Activated T-helper 2 cell treated with anti-CD3 and anti-CD28 coated beads, Interferon-gamma antibody, Interleukin-2, Interleukin-4, amounts not matched to agents 10 μg/mL and 5 μg/mL and 100 μg/mL, durations not matched to agents 14 hours and 24 hours and 36 hours (primary cell): ENCODE results near the gene EDA. TPM values are rescaled to one million over a fixed set of nuclear protein-coding genes. Genes with fewer than 3 reads are reported as not detected.

ENCODE experiments used
- DNase-seq: peaks from one replicate; pipeline ENCODE4 v3.0.0; 2021; ENCODE audit warnings: low spot score
- H3K27ac Mint-ChIP-seq: one replicate; pipeline ENCODE4 v1.8.0; 2021; ENCODE audit warnings: mixed read lengths
- H3K27me3 Mint-ChIP-seq: one replicate; pipeline ENCODE4 v1.8.0; 2021; ENCODE audit warnings: low read depth, mixed read lengths
- H3K36me3 Mint-ChIP-seq: one replicate; pipeline ENCODE4 v1.8.0; 2021; ENCODE audit warnings: low read depth, mixed read lengths
- H3K4me1 Mint-ChIP-seq: one replicate; pipeline ENCODE4 v1.8.0; 2021; ENCODE audit warnings: low read depth, mixed read lengths
- H3K4me3 Mint-ChIP-seq: one replicate; pipeline ENCODE4 v1.8.0; 2021; ENCODE audit warnings: low read depth, mild to moderate bottlenecking, moderate library complexity, mixed read lengths
- H3K9me3 Mint-ChIP-seq: one replicate; pipeline ENCODE4 v1.8.0; 2021; ENCODE audit warnings: mixed read lengths
- intact Hi-C: fragments of 100-400 bp; cut with micrococcal nuclease; formaldehyde crosslinking; loops from one replicate; pipeline ENCODE4 v1.15.1; 2023
- total RNA-seq: library from RNA; stranded (reverse); gene quantifications from 2 replicates; pipeline ENCODE4 v1.2.3, GENCODE V29; 2022

EDA gene
- total RNA-seq, 1 donor from 2014 or later: 0.57 TPM

- Mint-ChIP-seq H3K36me3 (no peaks in the 10 kb centered on the region), H3K4me1 (no peaks in the 10 kb centered on the region), H3K27ac (no peak overlapping the region), H3K9me3 (no peaks in the 10 kb centered on the region), H3K4me3 (no peak overlapping the region), H3K27me3 (no peaks in the 10 kb centered on the region)
- DNase-seq: no peak
- intact Hi-C loops: no loop called here
These were observed 284.6 kb downstream of the EDA start for GRCh38 chrX:69900491-69900890.

DNA sequence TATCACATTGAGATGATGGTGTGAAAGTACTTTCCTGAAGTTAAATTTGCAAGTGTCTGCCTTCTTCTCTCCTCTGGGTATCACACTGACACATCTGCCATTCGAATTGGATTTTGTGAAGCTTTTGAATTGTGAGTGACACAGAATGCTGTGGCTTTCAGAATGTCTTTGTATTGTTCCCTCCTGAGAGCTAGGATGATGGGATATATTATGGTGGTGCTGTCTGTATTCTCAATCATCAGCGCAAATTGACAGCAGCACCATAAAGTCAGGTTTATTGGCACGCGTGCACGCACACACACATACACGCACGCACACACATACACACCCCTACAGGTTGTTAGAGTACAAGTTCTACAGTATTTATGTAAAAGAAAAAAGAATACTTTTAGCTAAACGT is 290.5 kb downstream of the EDA start:
- no peak for DNase-seq
- Mint-ChIP-seq H3K4me3 (no peak overlapping the region), H3K27me3 (no peaks in the 10 kb centered on the region), H3K4me1 (no peaks in the 10 kb centered on the region), H3K27ac (no peak overlapping the region), H3K9me3 (no peaks in the 10 kb centered on the region), H3K36me3 (no peaks in the 10 kb centered on the region)
- intact Hi-C loops: no loop called here

DNA sequence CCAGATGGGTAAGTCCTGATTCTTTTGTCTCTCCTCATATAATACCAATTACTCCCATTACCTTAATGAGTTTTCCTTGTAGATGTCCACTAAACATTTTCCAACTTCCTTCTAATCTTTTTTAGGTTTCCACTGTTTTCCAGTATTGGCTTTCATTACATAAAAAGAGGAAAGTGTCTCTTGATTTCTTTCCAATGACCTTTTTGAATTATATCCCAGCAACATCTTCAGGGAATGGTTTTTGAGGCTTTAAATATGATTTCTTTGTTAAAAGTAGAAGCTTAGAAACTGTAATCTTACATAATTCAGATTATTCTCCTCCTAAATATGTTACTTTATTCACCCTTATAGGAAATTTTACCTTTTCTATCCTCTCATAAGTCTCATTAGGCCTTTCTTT is 298.9 kb downstream of the EDA start:
- Mint-ChIP-seq H3K4me3 (no peak overlapping the region), H3K27ac (no peak overlapping the region), H3K9me3 (no peaks in the 10 kb centered on the region), H3K36me3 (no peaks in the 10 kb centered on the region), H3K27me3 (no peaks in the 10 kb centered on the region), H3K4me1 (no peaks in the 10 kb centered on the region)
- DNase-seq: no peak
- intact Hi-C loops: no loop called here

DNA sequence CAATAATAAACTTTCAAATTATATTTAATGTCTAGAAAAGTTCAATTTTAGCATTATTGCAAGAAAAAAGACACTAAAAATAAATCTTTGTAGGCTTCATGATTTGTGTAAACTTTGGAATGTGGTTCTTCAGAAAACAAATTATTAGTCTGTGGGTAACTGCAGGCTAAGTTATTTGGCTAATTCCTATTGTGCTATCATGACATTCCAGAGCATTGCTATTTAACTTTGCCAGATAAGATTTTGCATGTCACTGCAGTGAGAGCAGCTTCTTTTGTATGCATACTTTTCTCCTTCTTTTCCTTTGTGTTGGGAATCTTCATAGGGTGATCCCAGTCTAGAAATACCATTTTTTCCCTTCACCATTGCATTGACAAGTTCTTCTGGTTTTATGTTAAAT is 303.8 kb downstream of the EDA start:
- H3K4me3 Mint-ChIP-seq: no peak overlapping the region
- no peak overlapping the region for H3K27ac Mint-ChIP-seq
- no peaks in the 10 kb centered on the region for H3K36me3 Mint-ChIP-seq
- intact Hi-C loops: no loop called here
- no peaks in the 10 kb centered on the region for H3K27me3 Mint-ChIP-seq
- no peaks in the 10 kb centered on the region for H3K4me1 Mint-ChIP-seq
- no peak for DNase-seq
- H3K9me3 Mint-ChIP-seq: no peaks in the 10 kb centered on the region

DNA sequence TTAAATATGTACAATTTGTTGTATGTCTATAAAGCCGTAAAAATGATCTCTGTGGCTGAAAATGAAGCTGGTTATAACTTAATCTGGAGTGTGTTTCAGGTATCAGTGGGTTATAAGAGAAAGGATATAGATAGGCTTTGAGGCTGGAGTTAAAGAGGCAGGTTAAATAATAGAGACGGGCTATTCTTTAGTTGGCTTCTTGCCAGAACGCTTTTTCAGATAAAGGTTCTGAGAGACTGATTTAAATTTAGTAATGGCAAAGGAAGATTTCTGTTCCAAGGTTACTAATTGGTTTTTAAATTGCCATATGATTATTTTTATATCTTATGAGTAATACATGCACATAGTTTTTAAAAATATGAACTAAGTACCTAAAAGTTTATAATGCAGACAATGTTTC is 316.4 kb downstream of the EDA start:
- H3K4me1 Mint-ChIP-seq: no peaks in the 10 kb centered on the region
- no peaks in the 10 kb centered on the region for H3K36me3 Mint-ChIP-seq
- no peak overlapping the region for H3K27ac Mint-ChIP-seq
- no peak overlapping the region for H3K4me3 Mint-ChIP-seq
- no peak for DNase-seq
- intact Hi-C loops: no loop called here
- H3K27me3 Mint-ChIP-seq: no peaks in the 10 kb centered on the region
- no peaks in the 10 kb centered on the region for H3K9me3 Mint-ChIP-seq

DNA sequence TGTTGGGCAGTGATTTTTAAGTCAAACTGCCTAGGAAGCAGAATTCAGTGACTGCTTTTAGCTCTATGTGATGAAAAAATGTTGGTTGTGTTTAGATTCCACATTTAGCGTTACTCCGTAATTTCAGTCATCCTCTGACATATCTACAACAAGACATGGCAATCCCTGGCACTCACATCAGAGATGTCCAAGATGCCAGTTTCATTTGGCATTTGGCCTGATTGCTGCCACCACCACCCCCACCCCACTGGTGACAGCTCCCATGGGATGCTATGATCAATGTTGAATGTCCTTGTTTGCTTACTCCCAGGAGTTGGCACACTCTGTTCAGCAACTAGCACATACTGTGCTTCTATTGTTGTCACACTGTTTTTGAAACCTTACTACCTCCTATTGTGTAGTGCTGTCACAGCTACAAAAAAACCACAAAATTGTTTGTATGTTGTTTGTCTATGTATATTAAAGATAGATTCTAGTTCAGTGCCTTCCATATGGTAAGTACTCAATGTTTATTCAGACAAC is 332.4 kb downstream of the EDA start:
- DNase-seq: no peak
- Mint-ChIP-seq H3K4me3 (no peak overlapping the region), H3K4me1 (no peaks in the 10 kb centered on the region), H3K27ac (no peak overlapping the region), H3K36me3 (no peaks in the 10 kb centered on the region), H3K9me3 (no peaks in the 10 kb centered on the region), H3K27me3 (no peaks in the 10 kb centered on the region)
- intact Hi-C loops: no loop called here

DNA sequence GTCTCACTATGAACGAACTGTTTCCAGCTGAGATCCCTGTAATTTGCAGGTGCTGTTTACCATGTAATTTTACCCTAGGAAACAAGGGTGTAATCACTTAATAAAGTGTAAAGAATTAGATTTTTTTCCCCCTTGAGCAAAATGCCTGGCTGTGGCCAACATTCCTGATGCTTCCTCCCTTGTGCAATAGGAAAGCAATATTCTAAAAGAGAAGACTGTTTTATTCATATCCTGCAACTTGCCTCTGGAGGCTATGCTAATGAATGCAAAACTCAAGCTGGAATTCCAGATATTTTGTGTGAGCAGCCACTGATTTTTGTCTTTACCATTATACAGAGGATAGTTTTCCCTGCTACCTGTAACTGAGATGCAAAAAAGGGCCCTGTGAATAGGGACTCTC is 335.8 kb downstream of the EDA start:
- Mint-ChIP-seq H3K27ac (no peak overlapping the region), H3K4me1 (no peaks in the 10 kb centered on the region), H3K36me3 (no peaks in the 10 kb centered on the region), H3K4me3 (no peak overlapping the region), H3K27me3 (no peaks in the 10 kb centered on the region), H3K9me3 (no peaks in the 10 kb centered on the region)
- intact Hi-C loops: no loop called here
- DNase-seq: no peak

- no peak overlapping the region for H3K4me3 Mint-ChIP-seq
- DNase-seq: no peak
- H3K27me3 Mint-ChIP-seq: no peaks in the 10 kb centered on the region
- no peaks in the 10 kb centered on the region for H3K4me1 Mint-ChIP-seq
- no peaks in the 10 kb centered on the region for H3K9me3 Mint-ChIP-seq
- H3K27ac Mint-ChIP-seq: no peak overlapping the region
- intact Hi-C loops: no loop called here
- no peaks in the 10 kb centered on the region for H3K36me3 Mint-ChIP-seq
These were observed 343.8 kb downstream of the EDA start for GRCh38 chrX:69959712-69960111.

DNA sequence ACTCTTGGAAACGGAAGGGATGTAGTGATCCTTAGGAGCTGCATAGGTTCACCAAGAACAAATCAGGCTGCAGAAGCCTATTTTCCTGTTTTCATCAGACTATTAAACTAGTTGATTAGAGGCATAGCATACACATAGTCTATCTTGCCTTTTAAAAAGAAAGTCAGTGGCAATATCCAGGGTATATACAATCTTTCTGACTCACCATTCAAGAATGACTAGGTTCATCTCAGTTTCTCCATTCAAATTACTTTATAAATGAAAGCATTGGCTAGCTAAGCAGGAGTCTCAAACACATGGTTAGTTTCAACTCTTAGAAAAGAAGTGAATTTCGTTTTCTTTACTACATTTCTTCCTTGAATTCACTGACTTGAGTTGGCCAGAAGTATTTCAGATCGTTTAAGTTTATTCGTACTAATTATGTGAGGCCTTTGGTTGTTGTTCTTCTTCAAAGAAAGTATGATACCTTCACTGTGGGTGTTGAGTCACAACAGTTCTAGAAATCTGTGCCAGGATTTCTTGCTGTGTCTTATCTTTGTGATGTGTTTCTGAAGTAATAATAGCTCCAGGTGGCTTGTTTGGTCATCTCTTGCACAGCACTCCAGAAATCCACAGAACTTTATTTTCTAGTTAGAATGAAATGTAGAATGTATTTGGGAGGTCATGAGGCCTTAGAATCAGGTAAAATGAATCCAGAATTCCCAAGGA is 345.6 kb downstream of the EDA start:
- H3K4me1 Mint-ChIP-seq: no peaks in the 10 kb centered on the region
- no peaks in the 10 kb centered on the region for H3K36me3 Mint-ChIP-seq
- DNase-seq: no peak
- no peaks in the 10 kb centered on the region for H3K27me3 Mint-ChIP-seq
- no peak overlapping the region for H3K4me3 Mint-ChIP-seq
- intact Hi-C loops: no loop called here
- H3K9me3 Mint-ChIP-seq: no peaks in the 10 kb centered on the region
- no peak overlapping the region for H3K27ac Mint-ChIP-seq

DNA sequence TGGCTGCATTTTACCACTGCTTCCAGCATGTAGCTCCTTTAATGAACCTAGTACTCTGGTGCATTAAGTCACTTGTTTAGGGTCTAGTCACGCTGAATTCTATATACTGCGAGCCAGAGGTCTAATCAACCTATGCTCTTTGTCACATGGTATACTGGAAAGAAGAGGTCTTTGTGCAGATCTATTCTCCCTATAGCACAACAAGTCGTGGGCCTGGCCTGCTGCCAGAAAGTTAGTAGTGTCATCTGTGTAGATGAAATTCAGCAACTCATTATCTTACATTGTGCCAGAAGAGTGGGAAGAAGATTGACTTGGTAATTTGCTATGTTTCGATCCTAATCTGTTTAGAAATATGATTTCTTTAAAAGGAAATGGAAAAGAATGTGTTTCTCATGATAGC is 353.0 kb downstream of the EDA start:
- Mint-ChIP-seq H3K36me3 (no peaks in the 10 kb centered on the region), H3K27me3 (no peaks in the 10 kb centered on the region), H3K9me3 (no peaks in the 10 kb centered on the region), H3K4me3 (no peak overlapping the region), H3K27ac (no peak overlapping the region), H3K4me1 (no peaks in the 10 kb centered on the region)
- intact Hi-C loops: no loop called here
- no peak for DNase-seq

- Mint-ChIP-seq H3K9me3 (no peaks in the 10 kb centered on the region), H3K4me3 (no peak overlapping the region), H3K27me3 (no peaks in the 10 kb centered on the region), H3K36me3 (no peaks in the 10 kb centered on the region), H3K27ac (no peak overlapping the region), H3K4me1 (no peaks in the 10 kb centered on the region)
- intact Hi-C loops: no loop called here
- DNase-seq: no peak
These were observed 353.5 kb downstream of the EDA start for GRCh38 chrX:69969460-69969859.

DNA sequence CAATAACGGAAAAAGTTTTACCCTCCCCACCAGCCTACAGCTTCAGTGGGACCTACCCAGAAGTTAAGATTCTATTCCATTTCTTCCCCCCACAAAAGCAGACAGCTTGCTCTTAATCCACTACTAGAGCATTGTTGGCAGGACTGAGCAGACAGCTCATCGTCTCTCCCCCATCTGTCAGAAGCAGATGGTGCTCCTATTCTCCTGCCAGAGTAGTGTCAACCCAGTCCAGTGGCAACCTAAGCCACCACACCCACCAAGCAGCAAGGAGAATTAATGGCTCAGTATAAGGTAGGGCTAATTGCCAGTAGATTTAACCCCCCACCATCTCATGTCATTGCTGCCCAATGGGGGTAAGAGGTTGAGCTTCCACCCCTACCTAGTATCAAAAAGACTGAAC is 371.8 kb downstream of the EDA start:
- Mint-ChIP-seq H3K4me1 (no peaks in the 10 kb centered on the region), H3K36me3 (no peaks in the 10 kb centered on the region), H3K27ac (no peak overlapping the region), H3K9me3 (no peaks in the 10 kb centered on the region), H3K27me3 (no peaks in the 10 kb centered on the region), H3K4me3 (no peak overlapping the region)
- no peak for DNase-seq
- intact Hi-C loops: no loop called here

- intact Hi-C loops: no loop called here
- no peaks in the 10 kb centered on the region for H3K9me3 Mint-ChIP-seq
- no peak for DNase-seq
- no peaks in the 10 kb centered on the region for H3K36me3 Mint-ChIP-seq
- H3K4me1 Mint-ChIP-seq: no peaks in the 10 kb centered on the region
- H3K4me3 Mint-ChIP-seq: no peak overlapping the region
- no peak overlapping the region for H3K27ac Mint-ChIP-seq
- no peaks in the 10 kb centered on the region for H3K27me3 Mint-ChIP-seq
These were observed 373.1 kb downstream of the EDA start for GRCh38 chrX:69988955-69989394.

- no peaks in the 10 kb centered on the region for H3K4me1 Mint-ChIP-seq
- H3K27me3 Mint-ChIP-seq: no peaks in the 10 kb centered on the region
- no peak for DNase-seq
- no peak overlapping the region for H3K27ac Mint-ChIP-seq
- H3K9me3 Mint-ChIP-seq: no peaks in the 10 kb centered on the region
- H3K36me3 Mint-ChIP-seq: no peaks in the 10 kb centered on the region
- no peak overlapping the region for H3K4me3 Mint-ChIP-seq
- intact Hi-C loops: no loop called here
These were observed 375.8 kb downstream of the EDA start for GRCh38 chrX:69991685-69992084.
